ENCODE results near the gene DNAJA1.

GRCh38 chr9:32989660-32990059 lies 35.4 kb upstream of the DNAJA1 start:
- TF ChIP-seq, protein P1, sequence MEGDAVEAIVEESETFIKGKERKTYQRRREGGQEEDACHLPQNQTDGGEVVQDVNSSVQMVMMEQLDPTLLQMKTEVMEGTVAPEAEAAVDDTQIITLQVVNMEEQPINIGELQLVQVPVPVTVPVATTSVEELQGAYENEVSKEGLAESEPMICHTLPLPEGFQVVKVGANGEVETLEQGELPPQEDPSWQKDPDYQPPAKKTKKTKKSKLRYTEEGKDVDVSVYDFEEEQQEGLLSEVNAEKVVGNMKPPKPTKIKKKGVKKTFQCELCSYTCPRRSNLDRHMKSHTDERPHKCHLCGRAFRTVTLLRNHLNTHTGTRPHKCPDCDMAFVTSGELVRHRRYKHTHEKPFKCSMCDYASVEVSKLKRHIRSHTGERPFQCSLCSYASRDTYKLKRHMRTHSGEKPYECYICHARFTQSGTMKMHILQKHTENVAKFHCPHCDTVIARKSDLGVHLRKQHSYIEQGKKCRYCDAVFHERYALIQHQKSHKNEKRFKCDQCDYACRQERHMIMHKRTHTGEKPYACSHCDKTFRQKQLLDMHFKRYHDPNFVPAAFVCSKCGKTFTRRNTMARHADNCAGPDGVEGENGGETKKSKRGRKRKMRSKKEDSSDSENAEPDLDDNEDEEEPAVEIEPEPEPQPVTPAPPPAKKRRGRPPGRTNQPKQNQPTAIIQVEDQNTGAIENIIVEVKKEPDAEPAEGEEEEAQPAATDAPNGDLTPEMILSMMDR (IDR thresholded peaks at IDR 0.05; ENCODE audit: insufficient read depth, low read length, poor library complexity, severe bottlenecking) = no peak
- no peak for TF ChIP-seq EZH2phosphoT487 (conservative IDR thresholded peaks at IDR 0.05; ENCODE audit: low read length)

All from SU-DHL-6 (cell line).